Skeletal muscle satellite cell (primary cell): Measurements from ENCODE around the gene PTPN20.

Experiments
- H3K27me3 ChIP-seq: 2 replicates; pipeline ENCODE4 v1.7.0; 2013; ENCODE audit warnings: low read length; ENCODE audit not compliant: control insufficient read depth, insufficient read depth
- H3K36me3 ChIP-seq: 2 replicates; pipeline ENCODE4 v1.7.0; 2013; ENCODE audit warnings: mild to moderate bottlenecking, control low read depth, low read length; ENCODE audit not compliant: insufficient read depth
- H3K4me1 ChIP-seq: 2 replicates; pipeline ENCODE4 v1.7.0; 2013; ENCODE audit warnings: low read length; ENCODE audit not compliant: control insufficient read depth, insufficient read depth
- H3K4me2 ChIP-seq: 2 replicates; pipeline ENCODE4 v1.7.0; 2013; ENCODE audit warnings: mild to moderate bottlenecking, low read length
- H3K4me3 ChIP-seq: 2 replicates; pipeline ENCODE4 v1.7.0; 2013; ENCODE audit warnings: low read length
- H3K9ac ChIP-seq: 2 replicates; pipeline ENCODE4 v1.7.0; 2013; ENCODE audit warnings: mild to moderate bottlenecking, low read depth, low read length, moderate library complexity
- H3K9me3 ChIP-seq: replicated peaks from 2 replicates; pipeline ENCODE4 v1.7.0; 2013; ENCODE audit warnings: mild to moderate bottlenecking, control low read depth, low read length

Gene PTPN20

DNA sequence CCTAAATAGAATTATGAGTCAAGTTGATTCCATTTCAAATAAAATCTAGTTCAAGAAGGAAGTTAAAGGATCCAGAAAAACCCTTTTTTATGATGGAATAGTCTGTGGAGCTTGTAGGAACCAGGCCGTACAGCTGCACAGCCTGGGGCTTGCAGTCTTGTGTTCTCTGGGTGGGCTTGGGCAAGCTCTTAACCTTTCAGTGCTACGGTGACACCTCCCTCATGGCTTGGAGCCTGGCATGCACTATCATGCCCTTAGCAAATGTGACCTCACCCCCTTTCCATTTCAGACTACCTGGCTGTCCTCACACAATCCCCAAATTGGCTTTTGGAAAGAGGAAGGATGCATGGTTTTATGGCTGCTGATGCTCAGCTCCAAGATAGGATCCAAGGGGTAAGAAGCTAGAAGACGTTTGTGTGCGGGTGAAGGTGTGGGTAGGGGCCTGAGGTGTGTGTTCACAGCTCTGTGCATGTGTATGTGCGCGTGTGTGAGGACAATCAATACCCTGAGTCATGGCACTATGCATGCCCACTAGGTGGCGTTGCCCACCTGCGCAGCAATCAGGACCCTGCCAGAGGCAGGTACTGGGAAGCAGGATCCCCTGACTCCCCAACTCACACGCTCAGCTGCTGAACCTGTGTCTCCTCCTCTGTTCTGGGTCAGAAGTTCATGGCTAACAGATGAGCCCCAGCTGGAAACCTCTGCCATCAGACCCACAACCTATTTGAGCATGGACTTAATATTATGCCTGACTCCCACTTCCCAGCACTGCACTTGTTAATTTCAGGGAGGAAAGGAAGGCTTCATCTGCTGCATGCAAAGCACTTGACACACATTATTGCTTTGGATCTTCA lies 113.4 kb downstream of the PTPN20 start:
- Histone ChIP-seq H3K4me2 (no peak overlapping the region), H3K36me3 (no peaks in the 10 kb centered on the region), H3K27me3 (peaks cover 15% of the 10 kb centered on the region), H3K4me1 (no peaks in the 10 kb centered on the region), H3K9me3 (no peaks in the 10 kb centered on the region), H3K4me3 (no peak overlapping the region), H3K9ac (no peak overlapping the region)

GRCh38 chr10:47025253-47025539 lies 114.0 kb downstream of the PTPN20 start:
- Histone ChIP-seq H3K4me2 (no peak overlapping the region), H3K4me1 (no peaks in the 10 kb centered on the region), H3K9me3 (no peaks in the 10 kb centered on the region), H3K27me3 (peaks cover 15% of the 10 kb centered on the region), H3K4me3 (no peak overlapping the region), H3K36me3 (no peaks in the 10 kb centered on the region), H3K9ac (no peak overlapping the region)

DNA sequence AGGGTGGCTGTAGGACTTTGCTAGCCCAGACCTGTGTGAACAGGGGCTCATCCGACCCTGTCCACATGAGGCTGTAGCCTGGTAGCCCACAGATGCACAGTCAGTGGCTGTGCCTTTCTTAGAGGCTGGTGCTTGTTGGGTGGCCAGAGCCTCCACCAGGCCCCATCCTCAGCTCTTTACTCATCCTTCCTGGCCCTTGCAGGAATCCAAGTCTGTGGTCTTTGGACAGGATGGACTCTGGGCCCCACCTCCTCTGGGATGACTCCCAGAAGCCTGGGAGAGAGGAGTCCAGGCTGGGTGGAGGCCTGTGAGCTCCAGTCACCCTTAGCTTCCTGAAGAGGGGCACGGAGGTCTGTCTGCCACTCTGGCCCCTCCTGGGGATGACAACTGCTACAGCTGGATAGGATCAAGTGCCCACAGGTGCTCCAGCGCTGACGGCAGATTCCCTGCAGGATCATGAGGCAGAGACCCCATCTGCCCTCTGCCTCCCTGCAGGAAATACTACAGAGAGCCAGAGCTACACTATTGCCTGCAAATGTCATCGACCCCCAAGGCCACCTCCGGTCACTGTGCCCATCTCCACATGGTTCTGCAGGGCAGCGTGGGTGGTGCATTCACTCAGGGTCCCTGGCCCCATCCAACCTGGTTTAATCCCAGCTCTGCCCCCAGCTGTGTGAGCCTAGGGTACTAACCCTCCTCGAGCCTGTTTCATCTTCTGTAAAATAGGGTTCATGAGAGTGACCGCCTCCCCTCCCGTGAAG lies 114.5 kb downstream of the PTPN20 start:
- Histone ChIP-seq H3K4me2 (no peak overlapping the region), H3K27me3 (peaks cover 15% of the 10 kb centered on the region), H3K36me3 (no peaks in the 10 kb centered on the region), H3K9me3 (no peaks in the 10 kb centered on the region), H3K9ac (no peak overlapping the region), H3K4me3 (no peak overlapping the region), H3K4me1 (no peaks in the 10 kb centered on the region)

- Histone ChIP-seq H3K4me3 (no peak overlapping the region), H3K4me1 (no peaks in the 10 kb centered on the region), H3K4me2 (no peak overlapping the region), H3K9me3 (no peaks in the 10 kb centered on the region), H3K9ac (no peak overlapping the region), H3K27me3 (peaks cover 11% of the 10 kb centered on the region), H3K36me3 (no peaks in the 10 kb centered on the region)
Measured at GRCh38 chr10:47026301-47027107, 115.3 kb downstream of the PTPN20 start.

DNA sequence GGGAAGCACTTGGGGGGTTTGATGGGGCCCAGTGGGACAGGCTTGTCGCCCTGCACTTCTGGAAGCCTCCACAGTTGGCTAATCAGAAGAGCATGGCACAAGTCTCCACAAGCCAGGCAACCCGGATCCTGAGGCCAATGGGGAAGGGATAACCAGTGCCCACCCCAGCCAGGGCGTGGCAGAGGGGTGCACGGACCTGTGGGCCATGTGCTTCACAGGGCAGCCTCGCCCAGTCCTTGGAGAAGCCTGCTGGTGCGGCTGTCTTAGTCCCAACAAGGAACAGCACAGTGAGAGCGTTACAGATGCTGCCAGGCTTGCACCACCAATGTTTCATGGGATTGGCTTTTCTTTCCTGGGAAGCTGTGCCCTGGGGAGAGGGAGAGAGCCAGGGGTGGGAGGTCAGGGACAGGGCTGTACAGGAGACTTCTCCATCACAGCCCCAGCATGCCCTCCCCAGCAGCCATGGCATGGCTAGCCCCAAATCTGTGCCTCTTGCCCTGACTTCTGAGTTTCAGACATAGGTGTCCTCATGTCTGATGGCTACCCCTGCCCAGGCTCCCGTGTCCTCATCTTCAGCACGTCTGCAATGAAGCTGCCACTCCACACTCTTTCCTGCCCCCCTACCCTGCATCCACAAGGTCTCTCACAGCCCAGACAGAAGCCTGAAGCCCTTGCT lies 116.0 kb downstream of the PTPN20 start:
- H3K27me3 ChIP-seq = peaks cover 11% of the 10 kb centered on the region

DNA sequence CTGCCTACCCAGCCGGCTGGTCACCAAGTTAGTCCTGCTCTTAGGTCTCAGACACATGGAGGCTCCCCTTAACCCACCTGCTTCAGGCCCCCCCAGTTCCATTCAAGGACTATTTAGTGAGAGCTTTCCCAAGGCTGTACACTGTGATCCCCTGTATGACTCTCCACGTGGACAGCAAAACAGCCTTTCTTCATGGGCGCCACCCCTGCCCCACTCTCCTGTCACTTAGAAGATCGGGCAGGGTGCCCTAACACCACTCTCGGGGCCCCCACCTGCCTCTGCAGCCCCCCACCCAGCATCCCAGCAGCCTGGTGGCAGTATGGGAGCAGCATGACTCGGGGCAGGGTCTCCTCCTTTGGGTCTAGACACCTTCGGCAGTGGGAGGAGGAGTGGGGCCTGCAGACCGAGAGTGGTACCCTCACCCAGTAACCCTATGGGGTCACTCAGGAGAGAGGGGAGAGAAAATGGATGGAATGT lies 116.6 kb downstream of the PTPN20 start:
- no peak overlapping the region for H3K4me3 ChIP-seq
- no peaks in the 10 kb centered on the region for H3K4me1 ChIP-seq
- H3K4me2 ChIP-seq = no peak overlapping the region
- no peaks in the 10 kb centered on the region for H3K36me3 ChIP-seq
- no peaks in the 10 kb centered on the region for H3K9me3 ChIP-seq
- no peak overlapping the region for H3K9ac ChIP-seq
- peaks cover 5% of the 10 kb centered on the region for H3K27me3 ChIP-seq

More for the DNA sequence above, 116.0 kb downstream of the PTPN20 start:
- Histone ChIP-seq H3K4me1 (no peaks in the 10 kb centered on the region), H3K36me3 (no peaks in the 10 kb centered on the region), H3K4me2 (no peak overlapping the region), H3K9me3 (no peaks in the 10 kb centered on the region), H3K9ac (no peak overlapping the region), H3K4me3 (no peak overlapping the region)

DNA sequence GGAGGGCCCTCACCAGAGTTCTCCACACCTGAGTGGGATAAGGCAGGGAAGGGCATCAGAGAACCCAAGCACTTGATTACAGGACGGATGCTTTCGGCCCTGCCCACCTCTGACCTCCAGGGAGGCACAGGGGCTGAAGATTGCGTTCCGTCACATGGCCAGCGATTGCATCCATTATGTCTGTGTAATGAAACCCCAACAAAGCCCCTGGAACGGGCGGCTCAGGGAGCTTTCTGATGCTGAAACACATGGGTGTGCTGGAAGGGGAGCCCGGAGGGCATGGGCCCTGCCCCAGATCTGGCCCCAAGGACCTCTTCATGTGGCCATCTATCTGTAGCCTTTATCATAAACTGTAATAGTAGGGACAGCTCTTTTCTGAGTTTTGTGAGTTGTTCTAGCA lies 117.2 kb downstream of the PTPN20 start:
- Histone ChIP-seq H3K9me3 (no peaks in the 10 kb centered on the region), H3K4me2 (no peak overlapping the region), H3K27me3 (no peaks in the 10 kb centered on the region), H3K36me3 (no peaks in the 10 kb centered on the region), H3K9ac (no peak overlapping the region), H3K4me1 (no peaks in the 10 kb centered on the region), H3K4me3 (no peak overlapping the region)

DNA sequence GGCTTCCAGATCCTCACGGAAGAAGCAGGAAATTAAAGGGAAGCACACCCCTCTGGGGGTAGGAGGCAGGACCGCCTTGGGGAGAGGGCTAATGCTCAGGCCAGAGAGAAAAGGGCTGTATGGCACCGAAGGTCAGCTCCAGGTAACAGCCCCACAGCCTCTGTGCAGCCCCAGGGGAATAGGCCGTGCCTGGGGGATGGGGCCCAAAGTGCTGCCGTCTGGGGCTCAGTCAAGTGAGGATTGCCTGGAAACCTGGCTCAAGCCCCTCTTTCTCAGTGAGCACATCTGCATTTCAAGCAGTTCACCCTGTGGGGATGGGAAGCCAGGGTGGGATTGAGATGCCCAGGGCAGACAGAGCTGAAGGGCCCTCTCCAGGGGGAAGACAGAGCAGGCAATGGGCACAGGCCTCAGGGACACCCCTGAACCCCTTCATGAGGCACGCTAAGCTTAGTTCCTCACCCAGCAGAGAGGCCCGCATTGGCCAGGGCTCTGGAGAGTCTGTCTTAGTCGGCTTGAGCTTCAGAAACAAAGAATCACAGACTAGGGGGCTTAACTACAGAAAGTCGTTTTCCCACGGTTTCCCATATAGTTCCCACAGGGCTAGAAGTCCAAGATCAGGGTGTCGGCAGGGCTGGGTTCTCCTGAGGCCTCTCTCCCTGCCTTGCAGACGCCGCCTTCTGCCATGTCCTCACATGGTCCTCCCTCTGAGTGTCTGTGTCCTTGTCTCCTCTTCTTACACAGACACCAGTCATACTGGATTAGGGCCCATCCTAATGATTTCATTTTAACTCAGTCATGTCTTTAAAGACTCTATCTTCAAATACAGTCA lies 118.2 kb downstream of the PTPN20 start:
- Histone ChIP-seq H3K9me3 (no peaks in the 10 kb centered on the region), H3K9ac (no peak overlapping the region), H3K27me3 (peaks cover 1% of the 10 kb centered on the region), H3K4me3 (no peak overlapping the region), H3K4me1 (no peaks in the 10 kb centered on the region), H3K36me3 (no peaks in the 10 kb centered on the region), H3K4me2 (no peak overlapping the region)

GRCh38 chr10:47030191-47030703 lies 119.0 kb downstream of the PTPN20 start:
- H3K27me3 ChIP-seq = peaks cover 4% of the 10 kb centered on the region
- H3K9me3 ChIP-seq = no peaks in the 10 kb centered on the region
- H3K4me1 ChIP-seq = no peaks in the 10 kb centered on the region
- no peak overlapping the region for H3K4me3 ChIP-seq
- no peak overlapping the region for H3K9ac ChIP-seq
- no peaks in the 10 kb centered on the region for H3K36me3 ChIP-seq
- no peak overlapping the region for H3K4me2 ChIP-seq

- peaks cover 4% of the 10 kb centered on the region for H3K27me3 ChIP-seq
- H3K4me1 ChIP-seq = no peaks in the 10 kb centered on the region
- no peak overlapping the region for H3K9ac ChIP-seq
- no peak overlapping the region for H3K4me3 ChIP-seq
- no peak overlapping the region for H3K4me2 ChIP-seq
- H3K36me3 ChIP-seq = no peaks in the 10 kb centered on the region
- no peaks in the 10 kb centered on the region for H3K9me3 ChIP-seq
Measured at GRCh38 chr10:47031211-47031900, 120.1 kb downstream of the PTPN20 start.
